HG03520 (cell line): Measurements from ENCODE around the gene STPG2.

Experiments
- ATAC-seq: cut with Tn5 transposase; IDR thresholded peaks from one replicate; pipeline ENCODE4 v1.9.1; 2021; ENCODE audit warnings: mild to moderate bottlenecking, moderate library complexity; ENCODE audit not compliant: unreplicated experiment

STPG2 gene

GRCh38 chr4:98143001-98143899 is at the start of gene STPG2:
Gene STPG2, minus strand, starts transcription at chr4:98143476.
- ATAC-seq, result peak; percentile 98

GRCh38 chr4:98185279-98185678 is 42.0 kb upstream of the STPG2 start:
- ATAC-seq, result no peak

GRCh38 chr4:98181809-98182208 is 38.5 kb upstream of the STPG2 start:
- no peak for ATAC-seq

- ATAC-seq, result no peak
These were observed 36.7 kb upstream of the STPG2 start for GRCh38 chr4:98179951-98180350.

- no peak for ATAC-seq
These were observed 33.3 kb upstream of the STPG2 start for GRCh38 chr4:98176531-98176930.

- ATAC-seq, result no peak
These were observed 26.8 kb upstream of the STPG2 start for GRCh38 chr4:98170035-98170434.

- ATAC-seq, result no peak
These were observed 23.4 kb upstream of the STPG2 start for GRCh38 chr4:98166731-98167041.

- no peak for ATAC-seq
These were observed 22.9 kb upstream of the STPG2 start for GRCh38 chr4:98166025-98166730.

- no peak for ATAC-seq
These were observed 19.4 kb upstream of the STPG2 start for GRCh38 chr4:98162696-98163095.

GRCh38 chr4:98151145-98151924 is 8.1 kb upstream of the STPG2 start:
- no peak for ATAC-seq

GRCh38 chr4:98150092-98150761 is 7.0 kb upstream of the STPG2 start:
- ATAC-seq, result no peak

GRCh38 chr4:98148856-98149255 is 5.6 kb upstream of the STPG2 start:
- no peak for ATAC-seq

- no peak for ATAC-seq
These were observed 17.1 kb downstream of the STPG2 start for GRCh38 chr4:98126141-98126540.

- ATAC-seq, result no peak
These were observed 17.7 kb downstream of the STPG2 start for GRCh38 chr4:98125585-98125984.

GRCh38 chr4:98117363-98117762 is 25.9 kb downstream of the STPG2 start:
- no peak for ATAC-seq

GRCh38 chr4:98113012-98113411 is 30.3 kb downstream of the STPG2 start:
- no peak for ATAC-seq

- ATAC-seq, result no peak
These were observed 32.3 kb downstream of the STPG2 start for GRCh38 chr4:98110929-98111328.

- ATAC-seq, result no peak
These were observed 33.1 kb downstream of the STPG2 start for GRCh38 chr4:98110214-98110613.

GRCh38 chr4:98102660-98103059 is 40.6 kb downstream of the STPG2 start:
- no peak for ATAC-seq

- no peak for ATAC-seq
These were observed 41.3 kb downstream of the STPG2 start for GRCh38 chr4:98101988-98102387.

- ATAC-seq, result no peak
These were observed 44.5 kb downstream of the STPG2 start for GRCh38 chr4:98098764-98099163.
